ENCODE measurements around the gene ST8SIA4.

DNA sequence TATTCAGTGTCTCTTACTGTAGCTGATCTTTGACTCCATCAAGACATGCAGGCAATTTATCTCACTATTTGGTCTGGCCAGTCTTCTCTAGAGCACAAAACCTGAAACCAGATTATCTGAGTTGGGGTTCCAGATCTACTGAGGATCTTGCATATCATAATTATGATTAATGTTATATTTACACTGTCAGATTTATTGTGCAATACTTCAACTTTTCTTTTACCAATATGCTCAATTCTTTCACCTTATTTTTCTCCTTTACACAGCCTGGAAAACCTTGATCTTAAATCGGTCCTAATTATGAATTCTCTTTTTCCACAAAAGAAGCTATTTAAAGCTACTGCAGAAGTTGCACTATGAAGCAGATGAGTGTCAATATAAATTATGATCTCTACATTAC is 140.1 kb downstream of the ST8SIA4 start:
- TF ChIP-seq, protein P1, sequence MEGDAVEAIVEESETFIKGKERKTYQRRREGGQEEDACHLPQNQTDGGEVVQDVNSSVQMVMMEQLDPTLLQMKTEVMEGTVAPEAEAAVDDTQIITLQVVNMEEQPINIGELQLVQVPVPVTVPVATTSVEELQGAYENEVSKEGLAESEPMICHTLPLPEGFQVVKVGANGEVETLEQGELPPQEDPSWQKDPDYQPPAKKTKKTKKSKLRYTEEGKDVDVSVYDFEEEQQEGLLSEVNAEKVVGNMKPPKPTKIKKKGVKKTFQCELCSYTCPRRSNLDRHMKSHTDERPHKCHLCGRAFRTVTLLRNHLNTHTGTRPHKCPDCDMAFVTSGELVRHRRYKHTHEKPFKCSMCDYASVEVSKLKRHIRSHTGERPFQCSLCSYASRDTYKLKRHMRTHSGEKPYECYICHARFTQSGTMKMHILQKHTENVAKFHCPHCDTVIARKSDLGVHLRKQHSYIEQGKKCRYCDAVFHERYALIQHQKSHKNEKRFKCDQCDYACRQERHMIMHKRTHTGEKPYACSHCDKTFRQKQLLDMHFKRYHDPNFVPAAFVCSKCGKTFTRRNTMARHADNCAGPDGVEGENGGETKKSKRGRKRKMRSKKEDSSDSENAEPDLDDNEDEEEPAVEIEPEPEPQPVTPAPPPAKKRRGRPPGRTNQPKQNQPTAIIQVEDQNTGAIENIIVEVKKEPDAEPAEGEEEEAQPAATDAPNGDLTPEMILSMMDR (IDR thresholded peaks at IDR 0.05) = no peak
- no peak for TF ChIP-seq POLR2A (IDR thresholded peaks at IDR 0.05)

Data from heart left ventricle (tissue), 13 donors.